AG04449 (cell line): ENCODE results near the gene PDE4B.

Source experiments
- CTCF ChIA-PET: fragments of 350-600 bp; formaldehyde crosslinking; extraction: SDS; loops from one replicate; lab custom pipeline; 2021; ENCODE audit warnings: antibody characterized with exemption; lab: Yijun Ruan, JAX
- POLR2A ChIA-PET: fragments of 400-600, 350-600 bp; formaldehyde crosslinking; extraction: SDS; loops from one replicate; lab custom pipeline; 2020; ENCODE audit warnings: antibody characterized with exemption, inconsistent platforms; lab: Yijun Ruan, JAX
- DNase-seq: peaks from one replicate; pipeline ENCODE4 v3.0.0-alpha.2; 2010; ENCODE audit warnings: low read depth, low spot score
- H3K4me3 ChIP-seq: 2 replicates; pipeline ENCODE4 v1.5.1; 2011; ENCODE audit warnings: low read depth, mild to moderate bottlenecking, control low read depth, low read length
- TF ChIP-seq, protein P1 (sequence below): IDR thresholded peaks from one replicate; pipeline ENCODE4 v1.5.1; 2011; ENCODE audit warnings: mild to moderate bottlenecking, moderate library complexity, low read length, control low read depth, inconsistent platforms; ENCODE audit not compliant: insufficient read depth; ENCODE audit errors: missing control alignments

The PDE4B gene

DNA sequence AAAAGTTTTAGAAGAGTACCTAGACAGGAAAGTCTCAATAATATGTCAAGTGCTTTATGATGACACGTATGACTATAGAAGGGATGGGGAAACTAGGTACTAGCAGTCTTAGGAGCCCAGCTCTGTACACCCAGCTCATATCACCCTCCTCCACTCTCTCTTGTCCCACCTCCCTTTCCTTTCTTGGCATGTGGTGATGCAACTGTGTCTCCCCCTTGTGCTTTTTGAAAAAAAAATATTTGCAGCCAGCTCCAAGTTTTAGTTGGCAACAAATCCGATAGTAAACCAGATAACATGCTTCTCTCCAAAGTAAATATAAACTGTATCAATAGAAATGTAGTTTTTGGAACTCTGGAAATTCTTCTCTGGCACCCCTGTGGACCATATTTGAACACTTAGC, 280.7 kb downstream of the PDE4B start:
- ChIA-PET POLR2A (no interaction called here), CTCF (no interaction called here)
- no peak overlapping the region for H3K4me3 ChIP-seq
- TF ChIP-seq, protein P1, sequence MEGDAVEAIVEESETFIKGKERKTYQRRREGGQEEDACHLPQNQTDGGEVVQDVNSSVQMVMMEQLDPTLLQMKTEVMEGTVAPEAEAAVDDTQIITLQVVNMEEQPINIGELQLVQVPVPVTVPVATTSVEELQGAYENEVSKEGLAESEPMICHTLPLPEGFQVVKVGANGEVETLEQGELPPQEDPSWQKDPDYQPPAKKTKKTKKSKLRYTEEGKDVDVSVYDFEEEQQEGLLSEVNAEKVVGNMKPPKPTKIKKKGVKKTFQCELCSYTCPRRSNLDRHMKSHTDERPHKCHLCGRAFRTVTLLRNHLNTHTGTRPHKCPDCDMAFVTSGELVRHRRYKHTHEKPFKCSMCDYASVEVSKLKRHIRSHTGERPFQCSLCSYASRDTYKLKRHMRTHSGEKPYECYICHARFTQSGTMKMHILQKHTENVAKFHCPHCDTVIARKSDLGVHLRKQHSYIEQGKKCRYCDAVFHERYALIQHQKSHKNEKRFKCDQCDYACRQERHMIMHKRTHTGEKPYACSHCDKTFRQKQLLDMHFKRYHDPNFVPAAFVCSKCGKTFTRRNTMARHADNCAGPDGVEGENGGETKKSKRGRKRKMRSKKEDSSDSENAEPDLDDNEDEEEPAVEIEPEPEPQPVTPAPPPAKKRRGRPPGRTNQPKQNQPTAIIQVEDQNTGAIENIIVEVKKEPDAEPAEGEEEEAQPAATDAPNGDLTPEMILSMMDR, result no peak
- no peak for DNase-seq

DNA sequence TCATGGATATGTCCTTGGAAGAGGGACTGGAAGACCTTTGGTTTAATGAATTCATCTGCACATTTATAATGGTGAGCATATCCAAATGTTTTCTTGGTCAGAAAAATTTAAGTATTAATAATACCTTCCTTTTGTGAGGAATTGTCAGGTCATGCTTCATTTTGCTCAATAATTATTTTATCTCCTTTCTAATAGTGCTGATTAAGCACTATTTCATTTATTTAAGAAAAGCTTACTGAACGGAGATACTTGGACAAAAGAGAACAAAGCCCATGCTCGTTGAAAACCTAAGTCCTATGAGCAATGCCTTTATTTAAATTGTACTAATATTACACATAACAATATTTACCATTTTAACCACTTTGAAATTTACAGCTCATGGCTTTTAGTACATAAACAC, 281.5 kb downstream of the PDE4B start:
- TF ChIP-seq, protein P1, result no peak
- H3K4me3 ChIP-seq, result no peak overlapping the region
- DNase-seq, result no peak
- ChIA-PET POLR2A (no interaction called here), CTCF (no interaction called here)

DNA sequence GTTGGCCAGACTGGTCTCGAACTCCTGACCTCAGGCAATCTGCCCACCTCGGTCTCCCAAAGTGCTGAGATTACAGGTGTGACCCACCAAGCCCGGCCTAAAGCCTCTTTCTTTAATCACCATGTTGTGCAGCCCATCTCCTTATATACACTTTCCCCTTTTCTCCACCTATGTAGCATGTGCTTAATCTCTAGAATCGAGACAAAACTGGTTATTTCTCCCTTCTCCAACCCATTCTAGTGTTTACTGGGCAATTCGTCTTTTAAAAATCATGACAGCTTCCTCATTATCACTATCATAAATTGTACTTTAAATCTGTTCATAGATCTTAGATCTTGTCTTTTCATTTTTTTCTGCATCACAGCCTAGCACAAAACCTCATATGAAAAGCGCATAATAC, 285.7 kb downstream of the PDE4B start:
- TF ChIP-seq, protein P1, result no peak
- CTCF ChIA-PET, result no interaction called here
- POLR2A ChIA-PET, result no interaction called here
- DNase-seq, result no peak
- H3K4me3 ChIP-seq, result no peak overlapping the region

DNA sequence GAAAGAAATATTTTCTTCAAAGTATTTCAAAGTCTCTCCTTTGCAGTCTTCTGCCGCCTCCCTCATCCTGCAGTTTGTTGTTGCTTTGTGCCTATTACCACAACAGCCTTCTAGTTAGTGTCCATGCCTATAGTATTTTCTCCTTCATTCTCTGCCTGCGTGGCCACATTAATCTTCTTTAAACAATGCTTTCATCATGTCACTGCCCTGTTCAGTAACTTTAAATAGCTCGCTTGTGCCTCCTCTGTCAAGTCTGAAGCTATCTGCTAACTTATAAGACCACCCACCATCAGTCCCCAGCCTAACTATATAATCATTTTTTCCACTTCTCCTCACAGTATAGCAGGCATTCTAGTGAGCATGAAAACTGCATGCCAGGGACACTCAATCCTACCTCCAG, 290.3 kb downstream of the PDE4B start:
- DNase-seq, result no peak
- ChIA-PET POLR2A (no interaction called here), CTCF (no interaction called here)
- TF ChIP-seq, protein P1, result no peak
- H3K4me3 ChIP-seq, result no peak overlapping the region

DNA sequence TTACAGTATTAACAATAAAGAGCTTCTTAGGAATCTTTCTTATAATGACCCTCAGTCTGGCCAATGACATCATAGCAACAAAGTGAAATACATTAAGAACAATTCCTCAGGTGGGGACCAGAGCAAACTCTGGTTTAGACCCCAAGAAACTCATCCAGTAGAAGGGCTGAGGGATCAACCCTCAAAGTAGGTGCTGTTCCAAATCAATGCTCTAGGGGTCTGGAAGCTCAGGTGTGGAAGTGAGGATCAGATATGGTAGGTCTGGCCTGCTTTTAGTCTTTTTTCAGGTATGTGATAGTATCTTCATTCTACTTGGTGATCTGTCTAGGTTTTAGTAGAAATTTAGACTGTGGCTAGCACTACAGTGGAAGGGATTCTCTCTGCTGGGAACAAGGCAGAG, 291.7 kb downstream of the PDE4B start:
- POLR2A ChIA-PET, result no interaction called here
- H3K4me3 ChIP-seq, result no peak overlapping the region
- no peak for DNase-seq
- CTCF ChIA-PET, result no interaction called here
- TF ChIP-seq, protein P1, result no peak

DNA sequence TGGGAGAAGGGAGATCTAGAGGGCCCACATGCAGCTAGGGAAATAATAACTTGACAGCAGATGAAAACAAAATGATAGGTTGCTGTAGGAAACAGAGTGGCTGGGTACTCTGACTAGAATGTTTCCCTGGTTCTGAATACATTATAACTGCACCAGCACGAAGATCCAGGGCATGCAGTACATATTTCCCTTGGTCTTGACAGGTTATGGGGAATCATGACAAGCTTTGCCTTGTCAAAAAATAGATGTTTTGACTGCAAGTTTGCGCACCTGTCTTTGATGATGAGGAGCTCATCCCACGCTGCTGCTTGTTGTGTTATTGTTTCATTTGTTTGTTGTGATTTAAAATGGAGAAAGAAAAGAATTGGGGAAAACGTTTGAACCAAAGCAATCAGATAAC, 292.9 kb downstream of the PDE4B start:
- TF ChIP-seq, protein P1, result no peak
- CTCF ChIA-PET, result no interaction called here
- DNase-seq, result no peak
- no peak overlapping the region for H3K4me3 ChIP-seq
- POLR2A ChIA-PET, result no interaction called here
